NT2/D1 (cell line): ENCODE measurements around the gene ZCCHC2.

Experiments used
- SUZ12 ChIP-seq: IDR thresholded peaks from 2 replicates; pipeline ENCODE4 v1.6.1; 2011; ENCODE audit not compliant: insufficient read length, insufficient read depth; ENCODE audit errors: extremely low read depth
- YY1 ChIP-seq: IDR thresholded peaks from 2 replicates; pipeline ENCODE4 v1.6.1; 2011; ENCODE audit not compliant: insufficient read length, insufficient read depth
- ZNF274 ChIP-seq: IDR thresholded peaks from 2 replicates; pipeline ENCODE4 v1.6.1; 2011; ENCODE audit warnings: mild to moderate bottlenecking, low read depth, low read length

GRCh38 chr18:62625019-62625418 lies 102.2 kb downstream of the ZCCHC2 start:
- TF ChIP-seq SUZ12 (no peak), ZNF274 (no peak), YY1 (no peak)
